ENCODE measurements around the gene CELSR1.

Gene CELSR1

DNA sequence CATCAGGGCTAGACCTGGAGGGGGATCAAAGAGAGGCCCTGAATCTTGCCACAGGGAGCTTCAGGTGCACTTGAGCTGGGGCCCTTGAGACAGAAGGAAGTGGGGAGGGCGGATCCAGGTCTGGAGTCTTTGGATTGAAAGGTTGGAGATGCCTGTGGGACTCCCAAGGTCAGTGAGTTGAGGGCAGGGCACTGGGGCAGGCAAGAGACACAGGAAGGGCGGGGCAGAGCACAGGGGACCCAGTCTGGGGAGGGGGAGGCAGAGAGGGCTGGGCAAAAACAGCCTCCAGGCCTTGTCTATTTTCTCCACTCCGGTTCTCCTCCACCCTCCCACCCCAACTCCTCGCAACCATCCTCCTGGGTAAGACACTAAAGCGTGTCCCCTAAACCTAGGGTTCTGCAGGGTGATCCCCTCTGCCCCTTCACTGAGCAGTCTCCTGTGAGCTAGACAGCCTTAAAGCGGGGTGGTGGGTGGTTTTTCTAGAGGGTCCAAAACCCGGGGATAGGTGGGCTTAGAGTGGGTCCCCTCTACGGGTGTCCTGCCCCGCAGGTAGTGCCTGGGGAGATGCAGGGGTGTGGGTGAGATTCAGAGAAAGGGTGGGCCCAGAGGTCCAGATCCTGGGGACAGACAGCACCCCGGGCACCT is 38.6 kb upstream of the CELSR1 start:
- DNase-seq = no peak

- no peak for DNase-seq
These were observed 37.8 kb upstream of the CELSR1 start for GRCh38 chr22:46574993-46575910.

DNA sequence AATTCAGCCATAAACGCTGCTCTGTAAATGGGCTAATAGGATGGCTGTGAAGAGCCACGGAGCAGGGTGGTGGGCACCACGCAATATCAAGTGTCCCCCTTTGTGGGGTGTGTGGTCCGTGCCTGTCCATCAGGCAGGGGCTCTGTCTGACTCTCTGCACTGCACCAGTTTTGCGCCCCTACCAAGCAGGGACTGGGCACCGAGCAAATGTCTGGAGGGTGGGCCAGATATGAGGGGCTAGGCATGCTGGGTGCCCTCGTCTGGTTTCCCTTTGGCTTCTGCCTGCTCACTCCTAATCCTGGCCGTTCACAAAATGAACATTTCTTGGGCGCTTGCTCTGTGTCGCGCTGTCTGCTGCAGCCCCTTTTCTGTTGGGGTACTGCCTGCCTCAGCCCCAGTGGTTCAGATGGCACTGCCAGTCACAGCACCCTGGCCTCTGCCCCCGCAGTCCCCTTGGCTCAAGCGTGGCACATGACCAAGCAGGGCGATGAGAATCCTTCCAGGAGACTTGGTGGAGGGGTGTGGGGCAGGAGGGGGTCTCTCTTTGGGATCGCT is 37.1 kb upstream of the CELSR1 start:
- no peak for DNase-seq

DNA sequence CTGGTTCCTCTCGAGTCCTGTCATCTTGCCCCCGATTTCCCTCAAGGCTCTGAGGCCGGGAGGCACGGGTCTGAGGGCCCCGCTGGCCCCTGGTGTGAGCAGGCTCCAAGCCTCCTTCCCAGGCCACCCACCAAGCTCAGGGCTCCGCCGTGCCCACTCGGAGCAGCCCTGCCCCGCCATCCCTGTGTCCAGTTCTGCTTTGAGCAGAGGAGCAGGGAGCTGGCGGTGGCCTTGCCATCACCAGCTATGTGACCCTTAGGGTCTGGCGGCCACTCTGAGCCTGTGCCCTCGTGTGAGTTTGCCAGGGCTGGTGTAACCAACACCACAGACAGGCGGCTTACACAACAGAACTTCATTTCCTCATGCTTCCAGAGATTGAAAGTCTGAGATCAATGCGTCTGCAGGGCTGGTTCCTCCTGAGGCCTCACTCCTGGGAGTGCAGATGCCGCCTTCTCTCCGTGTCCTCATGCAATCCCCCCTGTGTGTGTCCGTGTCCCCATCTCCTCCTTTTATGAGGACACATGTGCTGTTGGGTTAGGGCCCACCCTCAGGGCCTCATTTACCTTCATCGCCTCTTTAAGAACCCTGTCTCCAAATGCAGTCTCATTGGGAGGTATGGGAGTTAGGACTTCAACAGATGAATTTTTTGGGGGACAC is 36.5 kb upstream of the CELSR1 start:
- no peak for DNase-seq

DNA sequence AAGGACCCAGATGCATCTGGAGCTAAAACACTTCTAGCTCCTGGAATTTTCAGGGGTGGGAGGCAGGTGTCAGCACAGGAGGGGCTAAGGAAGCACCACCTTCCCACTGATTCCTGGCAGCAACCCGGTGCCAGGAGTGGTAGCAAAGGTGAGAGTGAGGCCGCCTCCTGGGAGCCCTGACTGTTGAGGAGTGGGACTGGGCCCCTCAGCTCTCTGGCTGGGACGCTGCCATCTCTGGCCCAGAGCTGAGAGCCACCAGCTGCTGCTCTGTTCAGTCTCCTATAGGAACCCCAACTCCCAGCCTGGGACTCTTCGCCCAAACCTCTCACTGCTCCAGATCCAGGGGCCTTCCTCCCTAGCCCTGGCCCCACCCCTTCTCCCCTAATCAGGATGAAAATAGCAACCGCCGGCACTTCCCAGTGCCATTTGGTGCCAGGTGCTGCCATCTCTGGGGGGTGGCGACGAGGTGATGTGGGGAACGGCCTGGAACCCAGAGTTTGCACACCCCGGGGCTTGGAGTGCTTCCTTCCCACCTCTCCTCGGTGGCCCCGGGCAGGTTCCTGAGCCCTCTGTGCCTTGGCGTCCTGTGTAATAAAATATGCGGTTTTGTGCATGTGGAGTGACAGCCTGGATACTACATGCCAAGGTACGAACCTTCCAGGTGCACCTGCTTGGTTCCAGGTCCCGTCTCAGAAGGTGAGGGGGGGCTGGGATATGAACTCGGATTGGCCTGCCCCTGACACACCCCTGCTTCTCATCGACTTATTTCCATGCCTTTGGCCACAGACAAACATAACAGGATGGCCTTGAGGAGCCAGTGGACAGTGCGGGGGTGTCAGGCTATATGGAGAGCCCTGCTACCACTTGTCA is 35.7 kb upstream of the CELSR1 start:
- DNase-seq = no peak

DNA sequence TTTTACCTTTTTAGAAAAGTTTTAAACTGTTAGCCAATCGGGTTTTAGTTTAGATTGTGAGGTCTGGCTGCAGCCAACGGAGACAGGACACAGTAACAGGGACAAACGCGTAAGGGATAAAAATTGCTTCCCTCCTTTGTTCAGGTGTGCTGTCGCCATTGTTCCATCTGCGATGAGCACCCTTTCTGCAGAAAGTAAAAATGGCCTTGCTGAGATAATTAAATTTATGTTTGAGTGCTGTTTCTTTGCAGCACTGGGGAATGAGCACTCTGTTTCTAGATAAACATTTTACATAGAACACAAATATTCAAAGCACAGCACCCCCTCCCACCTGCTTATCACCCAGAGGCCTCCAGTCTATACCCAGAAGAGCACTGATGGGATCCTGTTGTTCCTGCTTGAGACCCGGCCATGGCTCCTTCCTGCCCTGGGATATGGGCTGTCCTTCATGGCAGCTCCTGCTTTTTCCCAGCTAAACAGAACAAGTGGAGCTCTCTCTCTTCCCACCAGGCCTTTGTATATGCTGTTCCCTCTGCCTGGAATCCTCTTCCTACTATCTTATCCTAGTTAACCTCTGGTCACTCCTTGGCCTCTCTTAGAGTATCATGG is 34.3 kb upstream of the CELSR1 start:
- DNase-seq = no peak

DNA sequence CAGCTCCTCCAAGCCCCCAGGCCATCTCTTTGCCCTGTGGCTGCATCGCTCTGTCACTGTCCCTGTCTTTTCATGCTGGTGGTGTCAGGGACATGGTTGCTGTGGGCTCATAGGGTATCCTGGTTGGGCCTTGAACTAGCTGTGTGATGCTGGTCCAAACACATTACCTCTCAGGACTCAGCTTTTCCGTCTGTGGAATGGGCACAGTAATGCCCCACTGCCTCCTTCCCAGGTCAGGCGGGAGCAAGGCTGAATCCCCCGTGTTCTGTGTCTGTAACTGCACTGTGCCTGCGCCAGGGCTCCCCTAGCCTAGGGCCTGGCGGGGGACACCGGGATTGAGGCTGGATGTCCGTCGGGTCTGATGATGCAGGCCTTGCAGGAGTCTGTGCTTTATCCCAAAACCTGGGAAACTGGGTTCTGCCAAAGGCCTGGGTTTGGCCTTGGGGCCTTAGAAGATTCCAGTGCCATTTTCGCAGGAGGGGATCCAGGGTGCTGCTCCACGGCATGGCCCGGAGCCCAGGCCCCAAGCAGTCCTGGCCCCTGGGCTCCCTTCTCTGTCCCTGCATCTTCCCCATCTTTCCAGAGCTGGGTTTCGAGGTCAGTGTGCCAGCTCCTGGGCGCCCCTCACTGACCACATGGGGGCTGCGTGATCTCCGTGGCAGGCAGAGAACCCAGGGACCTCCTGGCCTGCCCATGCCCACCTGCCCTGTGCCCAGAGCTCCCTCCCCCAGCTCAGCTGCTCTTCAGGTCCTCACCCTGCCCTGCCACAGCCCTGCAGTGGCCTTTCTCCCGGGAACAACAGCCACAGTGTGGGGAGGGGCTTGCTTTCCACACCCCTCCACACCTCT is 32.7 kb upstream of the CELSR1 start:
- DNase-seq = no peak

DNA sequence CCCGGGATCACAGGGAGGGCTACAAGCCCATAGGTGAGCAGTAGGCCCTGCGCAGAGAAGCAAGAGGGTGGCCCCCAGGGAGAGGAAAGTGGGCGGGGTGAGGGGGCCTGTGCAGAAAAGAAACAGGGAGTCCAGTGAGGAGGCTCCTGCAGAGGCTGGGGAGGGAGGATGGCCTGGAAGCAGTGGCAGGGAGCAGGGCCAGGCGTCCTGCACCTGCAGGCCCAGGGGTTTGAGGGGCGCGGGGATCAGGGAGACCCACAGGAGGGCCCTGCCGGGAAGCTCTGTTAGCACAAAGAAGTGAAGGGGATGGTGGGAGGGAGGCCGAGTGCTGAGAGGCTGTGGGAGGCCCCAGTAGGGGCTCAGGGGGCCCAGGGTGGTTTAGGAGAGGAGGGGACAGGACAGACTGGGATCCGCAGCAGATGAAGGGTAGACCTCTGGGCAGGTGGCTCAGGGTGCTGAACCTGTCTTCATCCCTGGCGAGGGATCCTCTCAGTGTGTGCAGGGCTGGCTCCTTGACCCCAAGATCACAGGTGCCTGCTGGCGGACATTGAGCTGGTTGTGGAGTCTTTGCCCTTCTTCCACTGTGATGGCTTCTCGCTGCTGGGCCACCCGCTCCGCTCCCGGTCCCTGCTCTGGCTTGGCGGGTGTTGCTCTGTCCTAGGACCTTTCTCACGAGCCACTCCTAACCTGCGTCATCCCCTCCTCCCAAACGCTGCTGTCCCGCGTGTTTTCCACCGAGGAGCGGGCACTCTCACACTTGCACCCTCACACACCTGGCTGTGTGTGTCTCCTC is 31.8 kb upstream of the CELSR1 start:
- no peak for DNase-seq

GRCh38 chr22:46568102-46568809 is 30.8 kb upstream of the CELSR1 start:
- no peak for DNase-seq

- DNase-seq = no peak
These were observed 30.1 kb upstream of the CELSR1 start for GRCh38 chr22:46567471-46567870.

- no peak for DNase-seq
These were observed 26.8 kb upstream of the CELSR1 start for GRCh38 chr22:46564084-46564714.

GRCh38 chr22:46563381-46564083 is 26.1 kb upstream of the CELSR1 start:
- DNase-seq = no peak

DNA sequence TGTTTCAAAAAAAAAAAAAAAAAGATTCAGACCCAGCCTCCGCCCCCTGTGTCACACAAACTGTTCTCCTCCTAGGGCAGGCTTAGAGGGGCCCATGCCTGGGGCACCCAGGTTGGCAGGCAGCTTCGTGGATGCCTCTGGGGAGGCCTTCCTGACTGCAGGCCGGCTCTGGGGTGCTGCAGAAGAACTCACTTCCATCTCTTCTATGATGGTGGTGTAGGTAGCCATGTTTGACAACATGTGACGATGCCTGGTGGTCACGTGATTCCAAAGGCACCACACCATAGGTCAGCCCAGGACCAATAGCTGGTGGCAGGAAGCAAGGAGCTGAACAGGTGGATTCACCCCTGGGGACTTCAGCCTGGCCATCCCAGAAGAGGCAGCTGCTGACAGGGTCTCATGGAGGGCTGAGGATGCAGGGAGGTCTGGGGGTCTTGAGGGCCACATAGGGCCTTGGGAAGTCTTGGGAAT is 24.1 kb upstream of the CELSR1 start:
- DNase-seq = no peak

GRCh38 chr22:46560696-46561295 is 23.4 kb upstream of the CELSR1 start:
- DNase-seq = no peak

GRCh38 chr22:46557736-46558480 is 20.5 kb upstream of the CELSR1 start:
- no peak for DNase-seq

DNA sequence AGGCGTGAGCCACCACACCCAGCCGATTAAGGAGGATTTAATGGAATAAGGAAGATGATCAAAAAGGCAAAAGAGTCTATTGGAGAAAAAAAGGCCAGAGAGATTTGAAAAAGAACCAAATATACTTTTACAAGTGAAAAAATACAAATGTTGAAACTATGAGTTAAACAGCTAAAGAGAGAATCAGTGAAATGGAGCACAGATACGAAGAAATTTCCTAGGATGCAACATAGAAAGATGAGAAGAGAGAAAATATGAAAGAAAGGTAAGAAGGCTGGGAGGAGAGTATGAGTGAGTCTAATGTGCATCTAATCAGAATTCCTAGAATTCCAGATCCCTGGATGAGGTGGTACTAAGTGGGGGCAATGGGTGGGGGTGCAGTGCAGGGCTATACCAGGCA is 19.4 kb upstream of the CELSR1 start:
- no peak for DNase-seq

GRCh38 chr22:46553189-46553588 is 15.8 kb upstream of the CELSR1 start:
- no peak for DNase-seq

Measured in amniotic stem cell (primary cell).